Endothelial cell of umbilical vein (primary cell): ENCODE results near the gene CBFA2T3. TPM values are rescaled to one million over a fixed set of nuclear protein-coding genes. Genes with fewer than 3 reads are reported as not detected.

Experiments used
- BruUV-seq: library from RNA; stranded (reverse); fragments of 400-500 nt; replicated peaks from 2 replicates; lab custom pipeline; 2021; lab: Mats Ljungman, UMichigan
- CTCF ChIA-PET: fragments of 300-600, 350-600 bp; sonication (Branson Sonifier 250); formaldehyde crosslinking; loops from one replicate; lab custom pipeline; 2021; ENCODE audit warnings: antibody characterized with exemption, inconsistent platforms; lab: Charles Lee
- POLR2A ChIA-PET: fragments of 300-600, 350-600 bp; sonication (Branson Sonifier 250); formaldehyde crosslinking; loops from one replicate; lab custom pipeline; 2021; ENCODE audit warnings: antibody characterized with exemption, inconsistent platforms; lab: Charles Lee
- DNase-seq: peaks from one replicate; pipeline ENCODE4 v3.0.0-alpha.2; 2011; ENCODE audit warnings: low read depth, low spot score
- FAIRE-seq: peaks from 2 replicates; lab custom pipeline; 2011; peaks lifted over from hg19 to GRCh38; lab: Jason Lieb, UNC
- H2AFZ ChIP-seq: 2 replicates; pipeline ENCODE4 v1.6.0; 2012; ENCODE audit warnings: low read depth, low read length, control low read depth, inconsistent platforms
- H3K27ac ChIP-seq: 2 replicates; pipeline ENCODE4 v1.5.1; 2011; ENCODE audit warnings: low read depth, mild to moderate bottlenecking, control low read depth, low read length, moderate library complexity; ENCODE audit not compliant: insufficient read depth
- H3K27me3 ChIP-seq, 2 experiments: 2 replicates each; pipeline versions ENCODE4 v1.6.0 to v1.6.1; 2011; ENCODE audit warnings: low read length in 2 of 2, mixed read lengths in 1 of 2; ENCODE audit not compliant: control insufficient read depth in 2 of 2, insufficient read depth in 2 of 2
- H3K36me3 ChIP-seq, 2 experiments: 2 replicates in 1 of 2; 3 replicates in 1 of 2; pipeline ENCODE4 v1.5.1; 2011; ENCODE audit warnings: low read length in 2 of 2, mild to moderate bottlenecking in 1 of 2, moderate library complexity in 1 of 2; ENCODE audit not compliant: control insufficient read depth in 2 of 2, insufficient read depth in 2 of 2; ENCODE audit errors: extremely low read depth in 1 of 2
- H3K4me1 ChIP-seq: 3 replicates; pipeline ENCODE4 v1.5.1; 2011; ENCODE audit warnings: mild to moderate bottlenecking, low read length; ENCODE audit not compliant: control insufficient read depth, insufficient read depth; ENCODE audit errors: extremely low read depth
- H3K4me2 ChIP-seq: 2 replicates; pipeline ENCODE4 v1.6.1; 2011; ENCODE audit warnings: low read length, control low read depth, mixed read lengths; ENCODE audit not compliant: insufficient read depth
- H3K4me3 ChIP-seq, 3 experiments: fragments of 200-600 bp in 1 of 3; sonication (generic), shearing (Covaris generic) in 1 of 3; replicated peaks in 1 of 3; 2 replicates each; pipeline ENCODE4 v1.5.1; 2011 to 2016; ENCODE audit warnings: control low read depth in 3 of 3, low read length in 3 of 3, mild to moderate bottlenecking in 2 of 3, inconsistent platforms in 1 of 3, low read depth in 1 of 3, moderate library complexity in 1 of 3; ENCODE audit not compliant: insufficient read depth in 1 of 3
- H3K79me2 ChIP-seq: 2 replicates; pipeline ENCODE4 v1.6.0; 2012; ENCODE audit warnings: low read length, inconsistent platforms; ENCODE audit not compliant: control insufficient read depth, insufficient read depth
- H3K9ac ChIP-seq: replicated peaks from 2 replicates; pipeline ENCODE3; 2011; ENCODE audit warnings: low read length, control low read depth; ENCODE audit not compliant: insufficient read depth; ENCODE audit errors: extremely low read depth
- H3K9me1 ChIP-seq: replicated peaks from 3 replicates; pipeline ENCODE4 v1.6.0; 2011; ENCODE audit warnings: mild to moderate bottlenecking, low read length; ENCODE audit not compliant: control insufficient read depth, insufficient read depth; ENCODE audit errors: extremely low read depth
- H3K9me3 ChIP-seq: replicated peaks from 2 replicates; pipeline ENCODE4 v1.5.1; 2012; ENCODE audit warnings: low read length, inconsistent platforms; ENCODE audit not compliant: control insufficient read depth, insufficient read depth
- H4K20me1 ChIP-seq: replicated peaks from 2 replicates; pipeline ENCODE3; 2011; ENCODE audit warnings: mild to moderate bottlenecking, low read length; ENCODE audit not compliant: control insufficient read depth, insufficient read depth; ENCODE audit errors: extremely low read depth
- FOS ChIP-seq: IDR thresholded peaks from 2 replicates; pipeline ENCODE4 v1.6.1; 2011; ENCODE audit warnings: mild to moderate bottlenecking, low read length, moderate library complexity, borderline replicate concordance; ENCODE audit not compliant: insufficient read depth
- GATA2 ChIP-seq: IDR thresholded peaks from 2 replicates; pipeline ENCODE4 v1.7.0; 2011; ENCODE audit warnings: low read depth, mild to moderate bottlenecking, moderate library complexity, mixed read lengths, low read length; ENCODE audit not compliant: insufficient read length, insufficient read depth
- JUN ChIP-seq: IDR thresholded peaks from 2 replicates; pipeline ENCODE4 v1.6.1; 2011; ENCODE audit warnings: borderline replicate concordance, low read depth; ENCODE audit not compliant: insufficient read length, insufficient read depth
- MYC ChIP-seq: IDR thresholded peaks from one replicate; pipeline ENCODE4 v1.6.1; 2011; ENCODE audit warnings: mild to moderate bottlenecking, low read depth, low read length
- POLR2A ChIP-seq: IDR thresholded peaks from 2 replicates; pipeline ENCODE4 v1.6.1; 2012; ENCODE audit warnings: low read depth, mild to moderate bottlenecking, control low read depth, low read length
- POLR2AphosphoS5 ChIP-seq: IDR thresholded peaks from 2 replicates; pipeline ENCODE4 v1.6.1; 2012; ENCODE audit warnings: low read depth, mild to moderate bottlenecking, control low read depth, low read length, moderate library complexity; ENCODE audit not compliant: insufficient read depth
- dilution Hi-C: fragments of 300-500 bp; cut with MboI; formaldehyde crosslinking; loops from one replicate; pipeline ENCODE4 v1.15.0; 2019; ENCODE audit warnings: low sequenced_read_pairs; ENCODE audit not compliant: extremely low pct_ligation_motif_present
- intact Hi-C: fragments of 100-400 bp; cut with micrococcal nuclease; formaldehyde crosslinking; loops from one replicate; pipeline ENCODE4 v1.10.0; 2022
- polyA plus RNA-seq, 4 experiments: library from polyadenylated mRNA; depleted of rRNA in 3 of 4; stranded (reverse) in 3 of 4; unstranded in 1 of 4; fragments of >200 nt; gene quantifications; 2 replicates each; pipeline versions ENCODE4 v1.2.1 to v1.2.3, GENCODE V29; 2011 to 2012; ENCODE audit warnings: missing spikeins in 1 of 4
- total RNA-seq: library from RNA; stranded (reverse); gene quantifications from 2 replicates; pipeline ENCODE4 v1.2.3, GENCODE V29; 2021
- TF ChIP-seq, protein P1 (sequence below): IDR thresholded peaks from 2 replicates; pipeline ENCODE4 v1.6.1; 2011; ENCODE audit not compliant: insufficient read depth, insufficient read length

Gene CBFA2T3
- total and polyA plus RNA-seq, 2 donors (not counting 3 experiments of a cell fraction or from before 2014, with no cell fraction given): not detected

DNA sequence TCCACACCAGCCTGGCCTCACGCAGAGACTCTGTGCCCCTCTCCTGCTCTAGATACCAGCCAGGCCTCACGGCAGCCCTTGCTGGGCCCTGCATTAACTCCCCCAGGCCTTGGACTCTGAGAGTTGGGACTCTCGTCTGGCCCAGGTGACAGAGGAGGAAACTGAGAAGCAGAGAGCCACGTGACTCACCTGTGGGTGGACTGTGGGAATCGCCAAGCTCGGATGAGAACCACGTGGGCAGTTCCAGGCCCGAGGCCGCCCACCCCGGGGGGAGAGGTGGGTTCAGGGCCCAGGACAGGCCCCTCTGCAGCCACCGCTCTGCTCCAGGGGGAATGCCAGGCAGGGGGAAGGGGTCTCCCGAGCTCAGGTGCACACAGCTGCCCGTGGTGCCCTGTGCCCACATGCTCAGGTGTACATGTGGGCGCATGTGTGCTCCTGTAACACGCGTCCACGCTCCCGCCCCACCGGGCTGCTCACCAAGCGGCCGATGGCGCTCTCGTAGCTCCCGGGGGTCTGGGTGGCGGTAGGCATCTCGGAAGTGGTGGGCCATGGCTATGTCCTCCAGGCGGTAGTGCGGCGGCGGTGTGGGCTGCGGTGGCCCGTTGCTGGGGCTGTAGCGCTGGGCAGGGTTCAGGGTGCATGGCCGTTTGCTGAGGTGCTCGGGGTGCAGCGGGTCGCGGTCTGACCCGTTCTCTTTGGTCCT lies 92.3 kb downstream of the CBFA2T3 start:
- intact Hi-C loops: no loop called here
- dilution Hi-C loops: no loop called here
- TF ChIP-seq POLR2A: no peak
- no peak for TF ChIP-seq GATA2
- no peak for TF ChIP-seq MYC
- TF ChIP-seq FOS: no peak
- TF ChIP-seq, protein P1, sequence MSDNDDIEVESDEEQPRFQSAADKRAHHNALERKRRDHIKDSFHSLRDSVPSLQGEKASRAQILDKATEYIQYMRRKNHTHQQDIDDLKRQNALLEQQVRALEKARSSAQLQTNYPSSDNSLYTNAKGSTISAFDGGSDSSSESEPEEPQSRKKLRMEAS: no peak
- TF ChIP-seq JUN: no peak
- H3K9me1 ChIP-seq: no peaks in the 10 kb centered on the region
- BruUV-seq: no TSS peak
- no peaks in the 10 kb centered on the region for H3K27me3 ChIP-seq
- no peaks in the 10 kb centered on the region for H3K4me1 ChIP-seq
- no peak overlapping the region for H3K4me2 ChIP-seq
- H3K27ac ChIP-seq: no peak overlapping the region
- H3K9ac ChIP-seq: no peak overlapping the region
- no peaks in the 10 kb centered on the region for H3K79me2 ChIP-seq
- POLR2A ChIA-PET: no interaction called here
- no peaks in the 10 kb centered on the region for H3K9me3 ChIP-seq
- CTCF ChIA-PET: no interaction called here
- H4K20me1 ChIP-seq: no peaks in the 10 kb centered on the region
- no peak overlapping the region for H2AFZ ChIP-seq
- H3K36me3 ChIP-seq: no peaks in the 10 kb centered on the region
- no peak overlapping the region for H3K4me3 ChIP-seq
- FAIRE-seq (no peak), DNase-seq (no peak)

DNA sequence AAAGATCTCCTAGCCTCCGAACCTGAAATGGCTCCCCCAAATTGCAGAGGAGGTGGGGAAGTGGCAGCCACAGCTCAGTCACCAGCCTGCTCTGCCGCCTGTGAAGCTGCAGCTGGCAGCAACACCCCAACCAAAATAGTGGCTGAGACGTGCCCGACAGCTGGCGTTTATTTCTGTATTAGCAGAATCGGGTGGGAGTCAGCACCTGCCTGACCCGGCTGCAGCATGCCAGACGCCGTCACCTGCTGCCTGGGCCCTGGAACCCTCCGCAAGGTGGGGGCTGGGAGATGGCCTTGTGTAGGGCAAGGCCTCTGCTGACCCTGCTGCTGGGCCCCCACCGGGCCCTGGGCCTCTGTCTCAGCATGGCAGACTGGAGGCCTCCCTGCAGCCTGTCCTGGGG lies 93.1 kb downstream of the CBFA2T3 start:
- no peak overlapping the region for H3K4me2 ChIP-seq
- dilution Hi-C loops: no loop called here

More for the DNA sequence above, 93.1 kb downstream of the CBFA2T3 start:
- BruUV-seq: no TSS peak
- no peak overlapping the region for H3K9ac ChIP-seq
- no peaks in the 10 kb centered on the region for H3K4me1 ChIP-seq
- H3K27ac ChIP-seq: no peak overlapping the region
- no peak overlapping the region for H2AFZ ChIP-seq
- intact Hi-C loops: no loop called here
- ChIA-PET CTCF (no interaction called here), POLR2A (no interaction called here)
- FAIRE-seq (no peak), DNase-seq (no peak)
- no peak overlapping the region for H3K4me3 ChIP-seq
- no peak for TF ChIP-seq MYC
- no peak for TF ChIP-seq POLR2AphosphoS5
- TF ChIP-seq JUN: no peak
- TF ChIP-seq FOS: no peak
- no peak for TF ChIP-seq POLR2A
- H4K20me1 ChIP-seq: no peaks in the 10 kb centered on the region
- H3K9me1 ChIP-seq: no peaks in the 10 kb centered on the region
- no peaks in the 10 kb centered on the region for H3K79me2 ChIP-seq
- no peaks in the 10 kb centered on the region for H3K36me3 ChIP-seq
- no peaks in the 10 kb centered on the region for H3K9me3 ChIP-seq
- H3K27me3 ChIP-seq: no peaks in the 10 kb centered on the region
